Epithelial cell of proximal tubule (primary cell): ENCODE measurements around the gene CLINT1. TPM values are rescaled to one million over a fixed set of nuclear protein-coding genes. Genes with fewer than 3 reads are reported as not detected.

Experiments
- DNase-seq: peaks from one replicate; pipeline ENCODE4 v3.0.0-alpha.2; 2011; ENCODE audit warnings: low read depth
- H3K4me3 ChIP-seq: 2 replicates; pipeline ENCODE4 v1.5.1; 2011; ENCODE audit warnings: low read depth, mild to moderate bottlenecking, low read length
- CTCF ChIP-seq: conservative IDR thresholded peaks from 2 replicates; pipeline ENCODE4 v1.5.1; 2012; ENCODE audit warnings: low read depth, mild to moderate bottlenecking, low read length
- total RNA-seq: library from RNA; depleted of rRNA; stranded (reverse); fragments of >200 nt; gene quantifications from 2 replicates; pipeline ENCODE4 v1.2.3, GENCODE V29; 2015

Gene CLINT1
- total RNA-seq, 1 donor from 2014 or later = 39.2 TPM

- no peak overlapping the region for H3K4me3 ChIP-seq
- TF ChIP-seq CTCF = peak; percentile 49
- DNase-seq = no peak
These were observed 29.9 kb downstream of the CLINT1 start for GRCh38 chr5:157828944-157829639.

- no peak overlapping the region for H3K4me3 ChIP-seq
- no peak for DNase-seq
- no peak for TF ChIP-seq CTCF
These were observed 30.6 kb downstream of the CLINT1 start for GRCh38 chr5:157828105-157828943.

GRCh38 chr5:157827423-157827822 is 31.5 kb downstream of the CLINT1 start:
- no peak for DNase-seq
- no peak overlapping the region for H3K4me3 ChIP-seq
- TF ChIP-seq CTCF = no peak

- H3K4me3 ChIP-seq = no peak overlapping the region
- no peak for DNase-seq
- no peak for TF ChIP-seq CTCF
These were observed 35.3 kb downstream of the CLINT1 start for GRCh38 chr5:157823655-157824054.

- DNase-seq = no peak
- H3K4me3 ChIP-seq = no peak overlapping the region
- no peak for TF ChIP-seq CTCF
These were observed 36.9 kb downstream of the CLINT1 start for GRCh38 chr5:157821822-157822622.

- TF ChIP-seq CTCF = no peak
- no peak for DNase-seq
- H3K4me3 ChIP-seq = no peak overlapping the region
These were observed 37.5 kb downstream of the CLINT1 start for GRCh38 chr5:157821405-157821804.
